ENCODE measurements around the gene SVIL.

DNA sequence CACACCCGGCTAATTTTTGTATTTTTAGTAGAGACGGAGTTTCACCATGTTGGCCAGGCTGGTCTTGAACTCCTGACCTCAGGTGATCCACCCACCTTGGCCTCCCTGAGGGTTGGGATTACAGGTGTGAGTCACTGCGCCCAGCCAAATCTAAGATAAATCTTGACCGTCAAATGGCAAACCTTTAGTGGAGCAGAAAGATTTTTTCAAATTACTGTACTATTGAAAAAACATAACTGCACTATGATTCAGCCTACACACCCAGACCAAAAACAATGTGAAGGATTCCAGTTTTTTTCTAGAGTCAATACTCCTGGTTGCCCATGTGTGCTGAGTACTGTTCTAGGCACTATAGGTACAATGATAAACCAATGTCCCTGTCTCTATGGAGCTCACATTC is 33.9 kb upstream of the SVIL start:
- TF ChIP-seq GATA1 (IDR thresholded peaks at IDR 0.05; ENCODE audit: low read depth, low read length) = no peak
- no peak for TF ChIP-seq POLR2A (IDR thresholded peaks at IDR 0.05; ENCODE audit: low read length)

Measured in erythroblast (primary cell).